ENCODE data around the gene OR1J2.

Gene OR1J2

DNA sequence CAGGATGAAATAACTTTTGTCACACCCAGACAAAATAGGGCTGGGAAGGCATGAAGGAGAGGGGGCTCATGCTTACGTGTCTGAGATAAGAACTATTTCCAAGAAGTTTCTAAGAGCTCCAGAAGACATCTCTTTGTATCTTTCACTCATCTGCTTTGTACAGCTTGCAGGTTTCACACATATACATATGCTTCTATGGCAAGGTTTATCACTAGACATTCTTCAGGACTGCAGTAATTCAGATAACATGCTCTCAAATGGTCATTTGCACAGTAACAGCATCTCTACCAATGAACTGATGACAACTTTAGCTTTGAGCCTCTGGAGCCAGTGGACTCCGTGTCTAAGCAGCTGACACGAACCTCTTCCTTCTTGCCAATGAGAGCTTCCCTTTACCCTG, 36.0 kb upstream of the OR1J2 start:
- no peak overlapping the region for H3K4me3 Mint-ChIP-seq
- no peaks in the 10 kb centered on the region for H3K9me3 Mint-ChIP-seq
- peaks cover 57% of the 10 kb centered on the region for H3K27me3 Mint-ChIP-seq (ENCODE audit: low read depth)
- no peaks in the 10 kb centered on the region for H3K4me1 Mint-ChIP-seq
- no peak overlapping the region for H3K27ac Mint-ChIP-seq
- H3K36me3 Mint-ChIP-seq (ENCODE audit: low read depth) = no peaks in the 10 kb centered on the region
- TF ChIP-seq, protein P1, sequence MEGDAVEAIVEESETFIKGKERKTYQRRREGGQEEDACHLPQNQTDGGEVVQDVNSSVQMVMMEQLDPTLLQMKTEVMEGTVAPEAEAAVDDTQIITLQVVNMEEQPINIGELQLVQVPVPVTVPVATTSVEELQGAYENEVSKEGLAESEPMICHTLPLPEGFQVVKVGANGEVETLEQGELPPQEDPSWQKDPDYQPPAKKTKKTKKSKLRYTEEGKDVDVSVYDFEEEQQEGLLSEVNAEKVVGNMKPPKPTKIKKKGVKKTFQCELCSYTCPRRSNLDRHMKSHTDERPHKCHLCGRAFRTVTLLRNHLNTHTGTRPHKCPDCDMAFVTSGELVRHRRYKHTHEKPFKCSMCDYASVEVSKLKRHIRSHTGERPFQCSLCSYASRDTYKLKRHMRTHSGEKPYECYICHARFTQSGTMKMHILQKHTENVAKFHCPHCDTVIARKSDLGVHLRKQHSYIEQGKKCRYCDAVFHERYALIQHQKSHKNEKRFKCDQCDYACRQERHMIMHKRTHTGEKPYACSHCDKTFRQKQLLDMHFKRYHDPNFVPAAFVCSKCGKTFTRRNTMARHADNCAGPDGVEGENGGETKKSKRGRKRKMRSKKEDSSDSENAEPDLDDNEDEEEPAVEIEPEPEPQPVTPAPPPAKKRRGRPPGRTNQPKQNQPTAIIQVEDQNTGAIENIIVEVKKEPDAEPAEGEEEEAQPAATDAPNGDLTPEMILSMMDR (IDR thresholded peaks at IDR 0.05; ENCODE audit: unreplicated experiment in 3 of 3) = no peak

DNA sequence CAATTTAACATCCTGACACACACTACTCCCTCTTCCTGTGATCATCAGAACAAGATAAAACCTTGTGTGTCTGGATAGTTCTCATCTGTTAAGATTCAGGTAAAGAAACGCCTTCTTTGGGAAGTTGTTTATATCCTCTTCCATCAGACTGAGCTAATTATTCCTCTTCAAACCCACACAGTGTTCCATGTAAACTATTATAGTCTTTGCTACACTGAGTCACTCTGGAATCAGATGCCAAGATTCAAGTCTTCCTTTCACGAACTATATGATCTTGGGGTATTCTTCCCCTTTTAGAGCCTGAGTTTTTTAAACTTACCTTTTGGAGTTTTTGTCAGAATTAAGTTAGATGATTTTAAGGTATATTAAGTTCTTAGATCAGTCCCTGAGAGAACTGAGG, 34.9 kb upstream of the OR1J2 start:
- H3K27me3 Mint-ChIP-seq (ENCODE audit: low read depth) = peaks cover 52% of the 10 kb centered on the region

DNA sequence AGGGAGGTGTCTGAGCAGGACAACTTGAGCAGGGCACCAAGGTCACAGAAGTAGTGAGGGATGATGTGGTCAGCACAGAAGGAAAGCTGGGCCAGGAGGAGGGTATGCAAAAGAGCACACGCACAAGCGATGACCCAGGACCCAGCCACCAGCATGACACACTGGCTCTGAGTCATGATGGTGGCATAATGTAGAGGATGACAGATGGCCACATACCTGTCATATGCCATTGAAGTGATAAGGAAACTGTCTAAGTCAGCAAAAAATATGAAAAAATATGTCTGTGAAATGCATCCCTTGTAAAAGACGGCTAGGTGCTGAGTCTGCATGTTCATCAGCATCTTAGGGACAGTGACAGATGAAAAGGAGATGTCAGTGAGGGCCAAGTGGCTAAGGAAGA, 33.3 kb upstream of the OR1J2 start:
- Mint-ChIP-seq H3K4me3 (no peak overlapping the region), H3K9me3 (no peaks in the 10 kb centered on the region), H3K27me3 (ENCODE audit: low read depth) (peaks cover 52% of the 10 kb centered on the region), H3K27ac (no peak overlapping the region), H3K4me1 (no peaks in the 10 kb centered on the region), H3K36me3 (ENCODE audit: low read depth) (no peaks in the 10 kb centered on the region)
- TF ChIP-seq, protein P1 (IDR thresholded peaks at IDR 0.05; ENCODE audit: unreplicated experiment in 3 of 3) = no peak

More for the DNA sequence above, 34.9 kb upstream of the OR1J2 start:
- no peaks in the 10 kb centered on the region for H3K36me3 Mint-ChIP-seq (ENCODE audit: low read depth)
- H3K4me3 Mint-ChIP-seq = no peak overlapping the region
- H3K9me3 Mint-ChIP-seq = no peaks in the 10 kb centered on the region
- no peak overlapping the region for H3K27ac Mint-ChIP-seq
- H3K4me1 Mint-ChIP-seq = no peaks in the 10 kb centered on the region
- TF ChIP-seq, protein P1 (IDR thresholded peaks at IDR 0.05; ENCODE audit: unreplicated experiment in 3 of 3) = no peak

DNA sequence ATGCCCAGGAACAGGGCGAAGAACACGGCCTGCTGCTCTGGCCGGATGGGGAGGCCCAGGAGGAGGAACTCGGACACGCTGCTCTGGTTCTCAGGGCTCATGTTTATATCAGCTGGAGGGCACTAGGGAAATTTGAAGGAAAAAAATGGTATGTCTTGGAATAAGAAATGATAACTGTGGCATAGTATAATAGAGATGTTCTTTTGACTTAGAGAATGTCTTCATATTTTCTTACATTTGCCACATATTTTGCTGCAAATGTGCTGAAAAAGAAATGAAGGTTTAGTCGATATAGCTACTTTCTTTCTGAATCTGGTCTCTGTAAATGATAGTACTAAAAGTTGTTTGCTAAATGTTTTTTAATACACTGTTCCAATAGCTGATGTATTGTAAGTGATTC, 32.8 kb upstream of the OR1J2 start, which contains the start of gene OR1J1:
OR1J1 (minus strand) TSS at position 101 of the 400 bp plus-strand sequence; CDS start at position 101, 0 bp downstream.
- peaks cover 52% of the 10 kb centered on the region for H3K27me3 Mint-ChIP-seq (ENCODE audit: low read depth)
- H3K4me3 Mint-ChIP-seq = no peak within 1 kb of the TSS
- H3K9me3 Mint-ChIP-seq = no peaks in the 10 kb centered on the region

DNA sequence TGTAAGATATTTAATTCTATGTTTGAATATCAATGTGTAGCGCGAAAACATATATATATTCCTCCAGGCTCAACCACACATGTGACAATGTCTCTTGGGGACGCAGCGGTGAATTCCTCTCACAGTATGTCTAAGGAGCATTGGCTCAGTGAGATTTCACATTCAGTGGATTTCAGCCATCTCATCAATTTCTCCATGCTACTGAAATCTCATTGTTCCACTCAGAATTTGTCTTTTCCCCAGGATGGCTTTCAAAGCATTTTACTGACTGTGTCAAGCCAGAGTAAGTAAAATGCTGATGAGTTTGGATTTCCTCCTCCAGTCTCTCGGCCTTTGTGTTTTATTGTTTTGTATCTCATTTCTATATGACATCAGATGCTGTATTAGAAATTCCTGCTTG, 31.5 kb upstream of the OR1J2 start:
- Mint-ChIP-seq H3K4me1 (no peaks in the 10 kb centered on the region), H3K4me3 (no peak overlapping the region), H3K9me3 (no peaks in the 10 kb centered on the region), H3K27ac (no peak overlapping the region), H3K36me3 (ENCODE audit: low read depth) (no peaks in the 10 kb centered on the region), H3K27me3 (ENCODE audit: low read depth) (peaks cover 44% of the 10 kb centered on the region)
- TF ChIP-seq, protein P1 (IDR thresholded peaks at IDR 0.05; ENCODE audit: unreplicated experiment in 3 of 3) = no peak

More for the DNA sequence above, 32.8 kb upstream of the OR1J2 start, which contains the start of gene OR1J1:
- Mint-ChIP-seq H3K36me3 (ENCODE audit: low read depth) (no peaks in the 10 kb centered on the region), H3K4me1 (no peaks in the 10 kb centered on the region), H3K27ac (no peak within 1 kb of the TSS)
- TF ChIP-seq, protein P1 (IDR thresholded peaks at IDR 0.05; ENCODE audit: unreplicated experiment in 3 of 3) = no peak

DNA sequence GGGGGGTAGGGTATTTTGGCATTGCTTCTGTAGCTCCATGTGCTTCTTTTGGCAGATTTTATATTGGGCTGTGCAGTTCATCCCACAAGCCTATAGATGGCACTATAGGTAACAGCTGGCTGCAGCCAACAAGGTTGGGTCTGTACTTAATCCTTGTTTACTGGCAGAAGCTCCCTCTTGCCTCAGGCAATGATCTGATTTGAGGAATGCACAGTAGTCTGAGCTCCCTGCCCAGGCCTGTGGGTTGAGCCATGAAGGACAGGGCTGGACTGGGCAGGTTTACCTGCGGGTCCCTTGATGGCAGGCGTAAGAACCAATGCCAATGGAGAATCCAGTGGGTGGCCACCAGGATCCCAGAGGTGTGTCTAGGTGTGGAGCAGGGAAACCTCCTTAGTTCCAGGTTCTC, 11.7 kb upstream of the OR1J2 start:
- Mint-ChIP-seq H3K36me3 (ENCODE audit: low read depth) (no peaks in the 10 kb centered on the region), H3K27me3 (ENCODE audit: low read depth) (peaks cover 9% of the 10 kb centered on the region), H3K27ac (no peak overlapping the region)

More for the DNA sequence above, 11.7 kb upstream of the OR1J2 start:
- TF ChIP-seq, protein P1 (IDR thresholded peaks at IDR 0.05; ENCODE audit: unreplicated experiment in 3 of 3) = peak; percentile 35 to 56 (median 42)
- Mint-ChIP-seq H3K4me1 (no peaks in the 10 kb centered on the region), H3K4me3 (no peak overlapping the region), H3K9me3 (peaks cover 16% of the 10 kb centered on the region)

All from nephron (organoid).